GM23338 (cell line): ENCODE data around the gene FER.

Experiments used
- CREB1 ChIP-seq: fragments of 250-450 bp; sonication (Bioruptor Pico); IDR thresholded peaks from 2 replicates; pipeline ENCODE4 v1.5.0; 2020; ENCODE audit warnings: low read depth, mild to moderate bottlenecking, moderate library complexity
- EZH2 ChIP-seq: fragments of 200-600 bp; sonication (generic); IDR thresholded peaks from one replicate; pipeline ENCODE4 v1.8.0; 2017; ENCODE audit warnings: antibody characterized with exemption, mild to moderate bottlenecking, low read depth; ENCODE audit not compliant: unreplicated experiment
- EZH2phosphoT487 ChIP-seq: fragments of 200-600 bp; sonication (generic); IDR thresholded peaks from one replicate; pipeline ENCODE4 v1.8.1; 2018; ENCODE audit warnings: antibody characterized with exemption; ENCODE audit not compliant: unreplicated experiment
- JUNB ChIP-seq: IDR thresholded peaks from one replicate; pipeline ENCODE4 v1.6.1; 2016; ENCODE audit warnings: antibody characterized with exemption; ENCODE audit not compliant: unreplicated experiment
- NANOG ChIP-seq: IDR thresholded peaks from 2 replicates; pipeline ENCODE4 v1.6.1; 2016; ENCODE audit warnings: antibody characterized with exemption, borderline replicate concordance
- POLR2AphosphoS5 ChIP-seq: IDR thresholded peaks from 2 replicates; pipeline ENCODE4 v1.6.1; 2016; ENCODE audit warnings: antibody characterized with exemption, low read depth
- STAT1 ChIP-seq: IDR thresholded peaks from one replicate; pipeline ENCODE4 v1.6.1; 2016; ENCODE audit warnings: antibody characterized with exemption; ENCODE audit not compliant: unreplicated experiment
- ZNF114 ChIP-seq: fragments of 250-450 bp; sonication (Bioruptor Pico); IDR thresholded peaks from 2 replicates; pipeline ENCODE4 v1.5.0; 2020; ENCODE audit warnings: mild to moderate bottlenecking, moderate library complexity
- ZNF331 ChIP-seq: fragments of 250-450 bp; sonication (Bioruptor Pico); IDR thresholded peaks from 2 replicates; pipeline ENCODE4 v1.5.0; 2020; ENCODE audit warnings: low read depth, mild to moderate bottlenecking, moderate library complexity
- TF ChIP-seq, protein P1 (sequence below): IDR thresholded peaks from one replicate; pipeline ENCODE4 v1.6.1; 2018; ENCODE audit warnings: antibody characterized with exemption; ENCODE audit not compliant: unreplicated experiment
- TF ChIP-seq, protein P2 (sequence below), 2 experiments: fragments of 200-600 bp in 1 of 2; sonication (generic) in 1 of 2; conservative IDR thresholded peaks; 2 replicates each; pipeline versions ENCODE4 v1.5.1 to v1.6.1; 2016 to 2017; ENCODE audit warnings: antibody characterized with exemption in 2 of 2, low read depth in 2 of 2, mild to moderate bottlenecking in 2 of 2, moderate library complexity in 1 of 2
- TF ChIP-seq, protein P3 (sequence below): IDR thresholded peaks from 2 replicates; pipeline ENCODE4 v1.6.1; 2016; ENCODE audit warnings: antibody characterized with exemption
- TF ChIP-seq, protein P4 (sequence below): fragments of 250-450 bp; sonication (Bioruptor Pico); IDR thresholded peaks from 2 replicates; pipeline ENCODE4 v1.5.0; 2020; ENCODE audit warnings: mild to moderate bottlenecking, moderate library complexity

DNA sequence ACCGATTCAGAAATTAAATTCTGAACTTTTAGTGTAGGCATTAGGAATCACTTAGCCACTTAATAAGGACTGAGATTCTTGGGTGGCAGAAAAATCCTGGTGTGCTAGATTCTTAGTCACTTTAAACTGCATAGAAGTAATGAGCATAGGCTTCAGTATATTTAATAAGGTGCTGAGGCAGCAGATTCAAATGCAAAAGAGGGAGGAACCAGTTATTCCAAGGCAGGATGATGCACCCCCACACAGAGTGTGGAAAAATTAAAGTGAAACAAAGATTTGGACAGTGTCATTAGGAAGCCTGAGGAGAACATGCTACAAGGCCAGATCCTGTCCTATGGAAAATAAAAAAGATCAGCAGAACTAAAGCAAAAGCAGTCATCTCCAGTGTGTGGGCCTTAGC, 444.3 kb downstream of the FER start:
- TF ChIP-seq NANOG (no peak), POLR2AphosphoS5 (no peak), CREB1 (CRISPR knock-in tag) (no peak), EZH2 (no peak), JUNB (no peak), EZH2phosphoT487 (no peak), ZNF331 (CRISPR knock-in tag) (no peak), STAT1 (no peak), ZNF114 (no peak)
- TF ChIP-seq, protein P1, sequence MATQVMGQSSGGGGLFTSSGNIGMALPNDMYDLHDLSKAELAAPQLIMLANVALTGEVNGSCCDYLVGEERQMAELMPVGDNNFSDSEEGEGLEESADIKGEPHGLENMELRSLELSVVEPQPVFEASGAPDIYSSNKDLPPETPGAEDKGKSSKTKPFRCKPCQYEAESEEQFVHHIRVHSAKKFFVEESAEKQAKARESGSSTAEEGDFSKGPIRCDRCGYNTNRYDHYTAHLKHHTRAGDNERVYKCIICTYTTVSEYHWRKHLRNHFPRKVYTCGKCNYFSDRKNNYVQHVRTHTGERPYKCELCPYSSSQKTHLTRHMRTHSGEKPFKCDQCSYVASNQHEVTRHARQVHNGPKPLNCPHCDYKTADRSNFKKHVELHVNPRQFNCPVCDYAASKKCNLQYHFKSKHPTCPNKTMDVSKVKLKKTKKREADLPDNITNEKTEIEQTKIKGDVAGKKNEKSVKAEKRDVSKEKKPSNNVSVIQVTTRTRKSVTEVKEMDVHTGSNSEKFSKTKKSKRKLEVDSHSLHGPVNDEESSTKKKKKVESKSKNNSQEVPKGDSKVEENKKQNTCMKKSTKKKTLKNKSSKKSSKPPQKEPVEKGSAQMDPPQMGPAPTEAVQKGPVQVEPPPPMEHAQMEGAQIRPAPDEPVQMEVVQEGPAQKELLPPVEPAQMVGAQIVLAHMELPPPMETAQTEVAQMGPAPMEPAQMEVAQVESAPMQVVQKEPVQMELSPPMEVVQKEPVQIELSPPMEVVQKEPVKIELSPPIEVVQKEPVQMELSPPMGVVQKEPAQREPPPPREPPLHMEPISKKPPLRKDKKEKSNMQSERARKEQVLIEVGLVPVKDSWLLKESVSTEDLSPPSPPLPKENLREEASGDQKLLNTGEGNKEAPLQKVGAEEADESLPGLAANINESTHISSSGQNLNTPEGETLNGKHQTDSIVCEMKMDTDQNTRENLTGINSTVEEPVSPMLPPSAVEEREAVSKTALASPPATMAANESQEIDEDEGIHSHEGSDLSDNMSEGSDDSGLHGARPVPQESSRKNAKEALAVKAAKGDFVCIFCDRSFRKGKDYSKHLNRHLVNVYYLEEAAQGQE = no peak
- TF ChIP-seq, protein P2, sequence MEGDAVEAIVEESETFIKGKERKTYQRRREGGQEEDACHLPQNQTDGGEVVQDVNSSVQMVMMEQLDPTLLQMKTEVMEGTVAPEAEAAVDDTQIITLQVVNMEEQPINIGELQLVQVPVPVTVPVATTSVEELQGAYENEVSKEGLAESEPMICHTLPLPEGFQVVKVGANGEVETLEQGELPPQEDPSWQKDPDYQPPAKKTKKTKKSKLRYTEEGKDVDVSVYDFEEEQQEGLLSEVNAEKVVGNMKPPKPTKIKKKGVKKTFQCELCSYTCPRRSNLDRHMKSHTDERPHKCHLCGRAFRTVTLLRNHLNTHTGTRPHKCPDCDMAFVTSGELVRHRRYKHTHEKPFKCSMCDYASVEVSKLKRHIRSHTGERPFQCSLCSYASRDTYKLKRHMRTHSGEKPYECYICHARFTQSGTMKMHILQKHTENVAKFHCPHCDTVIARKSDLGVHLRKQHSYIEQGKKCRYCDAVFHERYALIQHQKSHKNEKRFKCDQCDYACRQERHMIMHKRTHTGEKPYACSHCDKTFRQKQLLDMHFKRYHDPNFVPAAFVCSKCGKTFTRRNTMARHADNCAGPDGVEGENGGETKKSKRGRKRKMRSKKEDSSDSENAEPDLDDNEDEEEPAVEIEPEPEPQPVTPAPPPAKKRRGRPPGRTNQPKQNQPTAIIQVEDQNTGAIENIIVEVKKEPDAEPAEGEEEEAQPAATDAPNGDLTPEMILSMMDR (conservative IDR thresholded peaks at IDR 0.05; ENCODE audit: low read depth in 2 of 2) = no peak
- TF ChIP-seq, protein P3, sequence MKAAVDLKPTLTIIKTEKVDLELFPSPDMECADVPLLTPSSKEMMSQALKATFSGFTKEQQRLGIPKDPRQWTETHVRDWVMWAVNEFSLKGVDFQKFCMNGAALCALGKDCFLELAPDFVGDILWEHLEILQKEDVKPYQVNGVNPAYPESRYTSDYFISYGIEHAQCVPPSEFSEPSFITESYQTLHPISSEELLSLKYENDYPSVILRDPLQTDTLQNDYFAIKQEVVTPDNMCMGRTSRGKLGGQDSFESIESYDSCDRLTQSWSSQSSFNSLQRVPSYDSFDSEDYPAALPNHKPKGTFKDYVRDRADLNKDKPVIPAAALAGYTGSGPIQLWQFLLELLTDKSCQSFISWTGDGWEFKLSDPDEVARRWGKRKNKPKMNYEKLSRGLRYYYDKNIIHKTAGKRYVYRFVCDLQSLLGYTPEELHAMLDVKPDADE = no peak
- TF ChIP-seq, protein P4, sequence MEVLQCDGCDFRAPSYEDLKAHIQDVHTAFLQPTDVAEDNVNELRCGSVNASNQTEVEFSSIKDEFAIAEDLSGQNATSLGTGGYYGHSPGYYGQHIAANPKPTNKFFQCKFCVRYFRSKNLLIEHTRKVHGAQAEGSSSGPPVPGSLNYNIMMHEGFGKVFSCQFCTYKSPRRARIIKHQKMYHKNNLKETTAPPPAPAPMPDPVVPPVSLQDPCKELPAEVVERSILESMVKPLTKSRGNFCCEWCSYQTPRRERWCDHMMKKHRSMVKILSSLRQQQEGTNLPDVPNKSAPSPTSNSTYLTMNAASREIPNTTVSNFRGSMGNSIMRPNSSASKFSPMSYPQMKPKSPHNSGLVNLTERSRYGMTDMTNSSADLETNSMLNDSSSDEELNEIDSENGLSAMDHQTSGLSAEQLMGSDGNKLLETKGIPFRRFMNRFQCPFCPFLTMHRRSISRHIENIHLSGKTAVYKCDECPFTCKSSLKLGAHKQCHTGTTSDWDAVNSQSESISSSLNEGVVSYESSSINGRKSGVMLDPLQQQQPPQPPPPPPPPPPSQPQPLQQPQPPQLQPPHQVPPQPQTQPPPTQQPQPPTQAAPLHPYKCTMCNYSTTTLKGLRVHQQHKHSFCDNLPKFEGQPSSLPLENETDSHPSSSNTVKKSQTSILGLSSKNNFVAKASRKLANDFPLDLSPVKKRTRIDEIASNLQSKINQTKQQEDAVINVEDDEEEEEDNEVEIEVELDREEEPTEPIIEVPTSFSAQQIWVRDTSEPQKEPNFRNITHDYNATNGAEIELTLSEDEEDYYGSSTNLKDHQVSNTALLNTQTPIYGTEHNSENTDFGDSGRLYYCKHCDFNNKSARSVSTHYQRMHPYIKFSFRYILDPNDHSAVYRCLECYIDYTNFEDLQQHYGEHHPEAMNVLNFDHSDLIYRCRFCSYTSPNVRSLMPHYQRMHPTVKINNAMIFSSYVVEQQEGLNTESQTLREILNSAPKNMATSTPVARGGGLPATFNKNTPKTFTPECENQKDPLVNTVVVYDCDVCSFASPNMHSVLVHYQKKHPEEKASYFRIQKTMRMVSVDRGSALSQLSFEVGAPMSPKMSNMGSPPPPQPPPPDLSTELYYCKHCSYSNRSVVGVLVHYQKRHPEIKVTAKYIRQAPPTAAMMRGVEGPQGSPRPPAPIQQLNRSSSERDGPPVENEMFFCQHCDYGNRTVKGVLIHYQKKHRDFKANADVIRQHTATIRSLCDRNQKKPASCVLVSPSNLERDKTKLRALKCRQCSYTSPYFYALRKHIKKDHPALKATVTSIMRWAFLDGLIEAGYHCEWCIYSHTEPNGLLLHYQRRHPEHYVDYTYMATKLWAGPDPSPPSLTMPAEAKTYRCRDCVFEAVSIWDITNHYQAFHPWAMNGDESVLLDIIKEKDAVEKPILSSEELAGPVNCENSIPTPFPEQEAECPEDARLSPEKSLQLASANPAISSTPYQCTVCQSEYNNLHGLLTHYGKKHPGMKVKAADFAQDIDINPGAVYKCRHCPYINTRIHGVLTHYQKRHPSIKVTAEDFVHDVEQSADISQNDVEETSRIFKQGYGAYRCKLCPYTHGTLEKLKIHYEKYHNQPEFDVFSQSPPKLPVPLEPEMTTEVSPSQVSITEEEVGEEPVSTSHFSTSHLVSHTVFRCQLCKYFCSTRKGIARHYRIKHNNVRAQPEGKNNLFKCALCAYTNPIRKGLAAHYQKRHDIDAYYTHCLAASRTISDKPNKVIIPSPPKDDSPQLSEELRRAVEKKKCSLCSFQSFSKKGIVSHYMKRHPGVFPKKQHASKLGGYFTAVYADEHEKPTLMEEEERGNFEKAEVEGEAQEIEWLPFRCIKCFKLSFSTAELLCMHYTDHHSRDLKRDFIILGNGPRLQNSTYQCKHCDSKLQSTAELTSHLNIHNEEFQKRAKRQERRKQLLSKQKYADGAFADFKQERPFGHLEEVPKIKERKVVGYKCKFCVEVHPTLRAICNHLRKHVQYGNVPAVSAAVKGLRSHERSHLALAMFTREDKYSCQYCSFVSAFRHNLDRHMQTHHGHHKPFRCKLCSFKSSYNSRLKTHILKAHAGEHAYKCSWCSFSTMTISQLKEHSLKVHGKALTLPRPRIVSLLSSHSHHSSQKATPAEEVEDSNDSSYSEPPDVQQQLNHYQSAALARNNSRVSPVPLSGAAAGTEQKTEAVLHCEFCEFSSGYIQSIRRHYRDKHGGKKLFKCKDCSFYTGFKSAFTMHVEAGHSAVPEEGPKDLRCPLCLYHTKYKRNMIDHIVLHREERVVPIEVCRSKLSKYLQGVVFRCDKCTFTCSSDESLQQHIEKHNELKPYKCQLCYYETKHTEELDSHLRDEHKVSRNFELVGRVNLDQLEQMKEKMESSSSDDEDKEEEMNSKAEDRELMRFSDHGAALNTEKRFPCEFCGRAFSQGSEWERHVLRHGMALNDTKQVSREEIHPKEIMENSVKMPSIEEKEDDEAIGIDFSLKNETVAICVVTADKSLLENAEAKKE (CRISPR knock-in tag) = no peak
